Peyer's patch (tissue), 4 donors: Measurements from ENCODE around the gene GPR78. TPM values are rescaled to one million over a fixed set of nuclear protein-coding genes. Genes with fewer than 3 reads are reported as not detected.

Experiments used
- DNase-seq, 3 donors: peaks; one replicate each; pipeline ENCODE4 v3.0.0-alpha.2; 2017 to 2019
- H3K27ac ChIP-seq, 4 donors: fragments of 200-600 bp; sonication (generic); one replicate each; pipeline ENCODE4 v1.5.1; 2016 to 2019
- H3K27me3 ChIP-seq, 2 donors: fragments of 200-600 bp; sonication (generic); one replicate each; pipeline ENCODE4 v1.5.1; 2019
- H3K36me3 ChIP-seq, 3 donors: fragments of 200-600 bp; sonication (generic); one replicate each; pipeline ENCODE4 v1.5.1; 2016 to 2019
- H3K4me1 ChIP-seq, 4 donors: fragments of 200-600 bp; sonication (generic); one replicate each; pipeline ENCODE4 v1.5.1; 2016 to 2019
- H3K4me3 ChIP-seq, 4 donors: fragments of 200-600 bp; sonication (generic); 1 replicate in 3 of 4; 2 replicates in 1 of 4; pipeline ENCODE4 v1.5.1; 2016 to 2019; ENCODE audit warnings: mild to moderate bottlenecking in 1 of 4
- H3K9me3 ChIP-seq, 4 donors: fragments of 200-600 bp; sonication (generic); one replicate each; pipeline ENCODE4 v1.5.1; 2016 to 2019; ENCODE audit warnings: mild to moderate bottlenecking in 1 of 4
- CTCF ChIP-seq, 6 experiments: fragments of 450-650 bp in 4 of 6; fragments of 200-600 bp in 2 of 6; sonication (generic) in 1 of 6; IDR thresholded peaks; one replicate each; pipeline ENCODE4 v1.5.1; 2017 to 2019; ENCODE audit warnings: antibody characterized with exemption in 6 of 6, mild to moderate bottlenecking in 3 of 6, moderate library complexity in 1 of 6
- POLR2A ChIP-seq, 2 donors: fragments of 450-650 bp; IDR thresholded peaks; one replicate each; pipeline ENCODE4 v1.5.1; 2017; ENCODE audit warnings: antibody characterized with exemption in 2 of 2, mild to moderate bottlenecking in 2 of 2, moderate library complexity in 2 of 2
- total RNA-seq, 4 donors: library from RNA; depleted of rRNA; stranded (reverse); fragments of >200 nt; gene quantifications; one replicate each; pipeline ENCODE4 v1.1.0, GENCODE V29; 2016

The GPR78 gene
- total RNA-seq, 4 donors from 2014 or later: not detected

- Histone ChIP-seq H3K27me3 (peaks cover 0 to 9% of the 10 kb centered on the region in 2 donors), H3K36me3 (no peaks in the 10 kb centered on the region), H3K4me1 (no peaks in the 10 kb centered on the region), H3K27ac (no peak overlapping the region), H3K9me3 (no peaks in the 10 kb centered on the region), H3K4me3 (no peak overlapping the region)
- no peak for TF ChIP-seq CTCF (IDR thresholded peaks at IDR 0.05)
- TF ChIP-seq POLR2A (IDR thresholded peaks at IDR 0.05): no peak
- DNase-seq: no peak
Observed at GRCh38 chr4:8596891-8597290, 16.7 kb downstream of the GPR78 start.

GRCh38 chr4:8597319-8597718 is 17.1 kb downstream of the GPR78 start:
- no peak for DNase-seq

GRCh38 chr4:8597791-8598190 is 17.6 kb downstream of the GPR78 start:
- Histone ChIP-seq H3K4me1 (no peaks in the 10 kb centered on the region), H3K4me3 (no peak overlapping the region), H3K27me3 (peaks cover 0 to 4% of the 10 kb centered on the region in 2 donors), H3K27ac (no peak overlapping the region), H3K9me3 (no peaks in the 10 kb centered on the region), H3K36me3 (no peaks in the 10 kb centered on the region)
- no peak for TF ChIP-seq POLR2A (IDR thresholded peaks at IDR 0.05)
- no peak for TF ChIP-seq CTCF (IDR thresholded peaks at IDR 0.05)
- no peak for DNase-seq

More at GRCh38 chr4:8597319-8597718, 17.1 kb downstream of the GPR78 start:
- Histone ChIP-seq H3K27ac (no peak overlapping the region), H3K9me3 (no peaks in the 10 kb centered on the region), H3K27me3 (peaks cover 0 to 8% of the 10 kb centered on the region in 2 donors), H3K4me3 (no peak overlapping the region), H3K4me1 (no peaks in the 10 kb centered on the region), H3K36me3 (no peaks in the 10 kb centered on the region)
- no peak for TF ChIP-seq POLR2A (IDR thresholded peaks at IDR 0.05)
- TF ChIP-seq CTCF (IDR thresholded peaks at IDR 0.05): no peak

GRCh38 chr4:8598391-8599090 is 18.3 kb downstream of the GPR78 start:
- no peaks in the 10 kb centered on the region for H3K27me3 ChIP-seq

GRCh38 chr4:8599091-8599460 is 18.9 kb downstream of the GPR78 start:
- no peaks in the 10 kb centered on the region for H3K36me3 ChIP-seq
- no peaks in the 10 kb centered on the region for H3K4me1 ChIP-seq
- H3K27ac ChIP-seq: no peak overlapping the region
- H3K27me3 ChIP-seq: no peaks in the 10 kb centered on the region
- H3K4me3 ChIP-seq: no peak overlapping the region
- no peak for TF ChIP-seq POLR2A (IDR thresholded peaks at IDR 0.05)
- TF ChIP-seq CTCF (IDR thresholded peaks at IDR 0.05): no peak
- no peak for DNase-seq
- H3K9me3 ChIP-seq: no peaks in the 10 kb centered on the region

More at GRCh38 chr4:8598391-8599090, 18.3 kb downstream of the GPR78 start:
- Histone ChIP-seq H3K4me3 (no peak overlapping the region), H3K36me3 (no peaks in the 10 kb centered on the region), H3K9me3 (no peaks in the 10 kb centered on the region), H3K27ac (no peak overlapping the region), H3K4me1 (no peaks in the 10 kb centered on the region)
- no peak for DNase-seq
- no peak for TF ChIP-seq POLR2A (IDR thresholded peaks at IDR 0.05)
- TF ChIP-seq CTCF (IDR thresholded peaks at IDR 0.05): no peak
